Hepatic stellate cell (primary cell): Measurements from ENCODE around the gene MRPL49.
A peak's percentile ranks its signal among the peaks of the same experiment; 100 is the strongest.
"Not testable (repeated sequence)": the region's sequence is repeated elsewhere in the genome, so short reads cannot be mapped to it uniquely, and the experiment has no call there.

ENCODE experiments used
- DNase-seq: peaks from one replicate; pipeline ENCODE4 v3.0.0; 2011; ENCODE audit warnings: low spot score

MRPL49 gene

DNA sequence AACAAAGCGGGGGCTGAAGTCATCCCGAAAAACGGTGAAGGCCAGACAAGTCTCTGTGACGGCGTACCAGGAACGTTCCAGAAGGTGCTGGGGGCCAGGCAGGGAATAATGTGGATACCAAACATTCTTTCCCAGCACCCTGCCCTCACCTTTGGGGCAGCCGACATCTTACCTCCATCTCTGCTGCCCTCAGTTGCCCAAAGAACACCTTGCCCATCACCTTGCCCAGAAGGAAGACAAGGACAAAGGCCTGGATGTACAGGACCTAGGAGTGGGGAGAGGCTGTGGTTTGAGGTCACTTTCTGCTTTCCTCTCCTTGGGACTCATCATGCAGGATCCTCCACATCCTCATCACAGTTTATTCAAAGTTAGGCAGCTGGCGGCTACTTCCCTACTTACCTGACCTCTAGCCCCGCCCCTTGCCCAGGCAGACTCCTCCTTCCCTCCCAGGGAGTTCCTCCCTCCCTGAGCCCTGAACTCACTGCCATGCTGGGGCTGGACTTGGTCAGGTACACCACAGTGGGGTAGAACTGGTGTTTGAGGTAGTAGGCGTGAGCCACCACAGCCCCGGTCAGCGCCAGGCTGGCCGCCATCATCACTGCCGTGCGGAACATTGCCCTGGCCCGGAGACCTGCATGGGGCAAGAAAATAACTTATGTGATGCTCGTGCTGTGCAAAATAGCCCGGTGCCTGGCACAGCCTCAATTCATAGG is 11.0 kb downstream of the MRPL49 start:
- DNase-seq: no peak

GRCh38 chr11:65133724-65134123 is 11.6 kb downstream of the MRPL49 start:
- DNase-seq: no peak

DNA sequence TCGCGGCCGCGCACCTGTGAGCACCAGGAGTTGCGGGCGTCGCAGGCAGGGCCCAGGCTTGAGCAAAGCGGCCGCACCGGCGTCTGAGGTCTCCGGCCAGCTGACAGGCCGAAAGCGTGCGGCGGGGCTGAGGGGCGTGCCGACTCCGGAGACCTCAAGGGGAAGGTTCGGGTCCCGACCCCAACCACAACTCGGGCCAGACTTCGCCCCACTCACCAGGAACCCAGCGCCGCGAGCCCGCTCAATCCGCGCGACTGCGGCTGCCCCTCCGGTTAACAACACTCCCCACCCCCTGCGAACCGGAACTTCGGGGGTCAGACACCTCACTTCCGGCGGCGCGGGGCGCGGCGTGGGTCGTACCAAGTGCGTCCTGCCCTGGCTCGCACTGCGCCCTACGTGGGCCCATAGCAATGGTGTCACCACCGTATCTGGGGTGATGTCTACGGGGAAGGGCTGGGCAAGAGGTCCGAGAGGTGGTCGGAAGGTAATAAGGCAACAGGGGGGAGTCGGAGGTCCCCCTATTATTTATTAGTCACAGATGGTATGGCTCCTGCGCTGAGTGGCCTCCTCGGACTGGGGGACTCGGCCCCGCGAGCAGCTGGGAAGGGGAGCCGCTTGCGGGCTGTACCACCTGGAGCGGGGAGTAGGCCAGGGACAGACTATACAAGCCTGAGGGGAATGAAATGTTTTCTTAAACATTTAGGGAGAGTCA is 12.3 kb downstream of the MRPL49 start, which contains the start of gene SYVN1:
TSS of gene SYVN1 (minus strand) at position 280 of the 712 bp plus-strand sequence. CDS start 918 bp downstream, outside the sequence.
- DNase-seq: peak; percentile 97

- peak; percentile 99 for DNase-seq
Observed at GRCh38 chr11:65134952-65135632, 13.0 kb downstream of the MRPL49 start.

DNA sequence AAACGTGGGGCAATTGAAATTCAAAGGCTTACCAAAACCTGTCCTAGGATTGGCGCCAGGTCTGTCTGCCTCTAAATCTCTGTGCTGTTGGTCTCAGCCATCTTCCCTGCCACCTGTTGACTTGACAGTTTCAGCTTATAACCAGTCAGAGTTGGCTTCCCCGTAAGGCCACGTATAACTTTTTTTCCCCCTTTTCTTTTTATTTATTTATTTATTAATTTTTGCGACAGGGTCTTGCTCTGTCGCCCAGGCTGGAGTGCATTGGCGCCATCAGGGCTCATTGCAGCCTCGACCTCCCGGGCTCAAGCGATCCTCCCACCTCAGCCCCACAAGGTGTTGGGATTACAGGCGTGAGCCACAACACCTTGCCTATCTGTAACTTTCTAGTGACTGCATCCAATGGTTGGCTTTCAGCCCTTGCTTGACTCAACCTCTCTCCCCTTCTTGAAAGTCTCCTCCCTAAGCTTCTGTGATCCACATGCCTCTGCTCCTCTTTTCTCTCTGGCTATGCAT is 13.6 kb downstream of the MRPL49 start:
- no peak for DNase-seq

DNA sequence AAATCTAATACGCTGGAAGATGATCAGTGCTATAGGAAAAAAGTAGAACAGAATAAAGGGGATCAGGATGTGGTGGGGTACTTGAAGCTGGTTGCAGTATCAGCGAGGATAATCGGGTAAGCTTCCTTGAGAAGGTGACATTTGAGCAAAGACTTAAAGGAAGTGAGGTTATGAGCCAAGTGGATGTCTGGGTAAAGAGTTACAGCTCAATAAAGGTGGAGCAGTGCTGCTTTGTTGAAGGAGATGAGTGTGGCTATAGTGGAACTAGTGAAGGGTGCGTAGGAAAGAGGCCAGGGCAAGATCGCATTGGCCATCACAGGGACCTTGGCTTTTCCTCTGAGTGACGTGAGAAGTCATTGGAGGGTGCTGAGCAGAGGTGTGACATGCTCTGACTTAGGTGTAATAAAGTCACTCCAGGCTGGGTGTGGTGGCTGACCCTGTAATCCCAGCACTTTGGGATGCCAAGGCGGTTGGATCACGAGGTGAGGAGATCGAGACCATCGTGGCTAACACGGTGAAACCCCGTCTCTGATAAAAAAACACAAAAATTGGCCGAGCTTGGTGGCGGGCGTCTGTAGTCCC is 14.5 kb downstream of the MRPL49 start:
- DNase-seq: no peak

GRCh38 chr11:65141896-65142494 is 19.9 kb downstream of the MRPL49 start:
- DNase-seq: no peak

- no peak for DNase-seq
Observed at GRCh38 chr11:65147352-65148075, 25.4 kb downstream of the MRPL49 start.

GRCh38 chr11:65148657-65149056 is 26.5 kb downstream of the MRPL49 start:
- DNase-seq: no peak

GRCh38 chr11:65150131-65150508 is 28.0 kb downstream of the MRPL49 start:
- not testable (repeated sequence) for DNase-seq

- DNase-seq: peak; percentile 83
Observed at GRCh38 chr11:65150509-65151299, 28.6 kb downstream of the MRPL49 start.

GRCh38 chr11:65151331-65151899 is 29.3 kb downstream of the MRPL49 start:
- no peak for DNase-seq

GRCh38 chr11:65152122-65152521 is 30.0 kb downstream of the MRPL49 start:
- no peak for DNase-seq

GRCh38 chr11:65156256-65156655 is 34.1 kb downstream of the MRPL49 start:
- no peak for DNase-seq

DNA sequence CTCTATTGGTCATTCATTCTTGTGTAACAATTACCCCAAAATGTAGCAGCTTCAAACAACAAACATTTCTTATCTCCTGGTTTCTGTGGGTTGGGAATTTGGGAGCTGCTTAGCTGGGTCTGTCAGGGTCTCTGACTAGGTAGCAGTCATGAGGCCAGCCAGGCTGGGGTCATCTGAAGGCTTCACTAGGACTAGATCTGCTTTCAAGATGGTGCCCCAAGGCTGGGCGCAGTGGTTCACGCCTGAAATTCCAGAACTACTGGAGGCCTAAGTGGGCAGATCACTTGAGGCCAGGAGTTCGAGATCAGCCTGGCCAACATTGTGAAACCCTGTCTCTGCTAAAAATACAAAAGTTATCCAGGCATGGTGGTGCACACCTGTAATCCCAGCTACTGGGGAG is 34.8 kb downstream of the MRPL49 start:
- no peak for DNase-seq

GRCh38 chr11:65157336-65157735 is 35.2 kb downstream of the MRPL49 start:
- no peak for DNase-seq

GRCh38 chr11:65159012-65159411 is 36.9 kb downstream of the MRPL49 start:
- no peak for DNase-seq

DNA sequence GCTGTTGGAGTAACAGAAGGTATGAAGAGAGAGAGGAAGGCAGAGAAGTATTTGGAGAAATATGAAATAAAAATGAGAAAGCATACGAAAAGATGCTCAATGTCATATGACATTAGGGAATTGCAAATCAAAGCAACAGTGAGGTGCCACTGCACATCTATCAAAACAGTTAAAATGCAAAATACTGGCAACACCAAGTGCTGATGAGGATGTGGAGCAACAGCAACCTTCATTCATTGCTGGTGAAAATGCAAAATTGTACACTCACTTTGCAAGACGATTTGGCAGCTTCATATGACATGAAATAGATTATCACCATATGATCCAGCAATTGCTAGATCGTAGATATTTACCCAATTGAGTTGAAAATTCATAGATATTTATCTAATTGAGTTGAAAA is 38.5 kb downstream of the MRPL49 start:
- DNase-seq: no peak

DNA sequence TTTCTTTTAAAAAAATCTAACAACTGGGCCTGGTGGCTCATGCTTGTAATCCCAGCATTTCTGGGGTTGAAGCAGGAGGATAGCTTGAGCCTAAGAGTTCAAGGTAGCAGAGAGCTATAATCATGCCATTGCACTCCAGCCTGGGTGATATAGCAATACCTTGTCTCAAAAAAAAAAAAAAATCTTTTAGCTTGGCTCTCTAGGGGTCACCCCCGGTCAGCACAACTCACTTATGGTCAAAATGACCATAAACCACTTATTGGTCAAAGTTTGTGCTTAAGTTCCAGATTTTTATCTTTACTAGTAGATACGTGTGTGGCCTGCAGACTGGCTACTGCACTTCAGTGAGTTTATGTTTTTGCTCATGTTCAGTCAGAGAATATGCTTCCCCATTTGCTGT is 41.6 kb downstream of the MRPL49 start:
- no peak for DNase-seq
